Inflammatory macrophage (primary cell): ENCODE data around the gene ITGAE.
"Not testable (repeated sequence)": the region's sequence is repeated elsewhere in the genome, so short reads cannot be mapped to it uniquely, and the experiment has no call there.

Experiments
- DNase-seq, 2 donors: peaks; one replicate each; pipeline ENCODE4 v3.0.0-alpha.2; 2020 to 2022

The ITGAE gene

DNA sequence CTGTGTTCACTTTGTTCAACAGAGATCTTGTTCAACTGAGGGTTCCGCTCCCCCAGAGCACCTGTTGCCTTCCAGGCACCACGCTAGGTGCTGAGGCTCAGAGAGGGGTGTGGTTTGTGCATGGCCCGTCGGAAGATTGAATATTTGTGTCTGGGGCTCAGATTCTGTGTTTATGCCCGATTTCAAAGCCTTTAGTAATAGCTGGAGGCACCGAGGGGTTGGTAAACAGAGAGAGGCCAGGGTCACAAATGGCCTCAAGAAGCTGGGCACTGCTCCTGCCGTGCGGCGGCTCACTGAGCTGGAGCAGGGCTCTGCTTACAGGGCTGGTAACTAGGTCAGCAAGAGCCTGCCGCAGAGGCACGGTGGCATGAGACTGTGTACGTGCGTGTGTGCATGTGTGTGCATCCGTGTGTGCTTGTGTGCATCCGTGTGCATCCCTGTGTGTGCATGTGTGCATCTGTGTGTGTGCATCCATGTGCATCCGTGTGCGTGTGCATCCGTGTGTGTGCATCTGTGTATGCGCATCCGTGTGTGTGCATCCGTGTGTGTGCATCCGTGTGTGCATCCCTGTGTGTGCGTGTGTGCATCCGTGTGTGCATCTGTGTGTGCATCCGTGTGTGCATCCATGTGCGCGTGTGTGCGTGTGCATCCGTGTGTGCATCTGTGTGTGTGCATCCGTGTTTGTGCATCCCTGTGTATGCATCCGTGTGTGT, 5.4 kb downstream of the ITGAE start:
- no peak for DNase-seq

DNA sequence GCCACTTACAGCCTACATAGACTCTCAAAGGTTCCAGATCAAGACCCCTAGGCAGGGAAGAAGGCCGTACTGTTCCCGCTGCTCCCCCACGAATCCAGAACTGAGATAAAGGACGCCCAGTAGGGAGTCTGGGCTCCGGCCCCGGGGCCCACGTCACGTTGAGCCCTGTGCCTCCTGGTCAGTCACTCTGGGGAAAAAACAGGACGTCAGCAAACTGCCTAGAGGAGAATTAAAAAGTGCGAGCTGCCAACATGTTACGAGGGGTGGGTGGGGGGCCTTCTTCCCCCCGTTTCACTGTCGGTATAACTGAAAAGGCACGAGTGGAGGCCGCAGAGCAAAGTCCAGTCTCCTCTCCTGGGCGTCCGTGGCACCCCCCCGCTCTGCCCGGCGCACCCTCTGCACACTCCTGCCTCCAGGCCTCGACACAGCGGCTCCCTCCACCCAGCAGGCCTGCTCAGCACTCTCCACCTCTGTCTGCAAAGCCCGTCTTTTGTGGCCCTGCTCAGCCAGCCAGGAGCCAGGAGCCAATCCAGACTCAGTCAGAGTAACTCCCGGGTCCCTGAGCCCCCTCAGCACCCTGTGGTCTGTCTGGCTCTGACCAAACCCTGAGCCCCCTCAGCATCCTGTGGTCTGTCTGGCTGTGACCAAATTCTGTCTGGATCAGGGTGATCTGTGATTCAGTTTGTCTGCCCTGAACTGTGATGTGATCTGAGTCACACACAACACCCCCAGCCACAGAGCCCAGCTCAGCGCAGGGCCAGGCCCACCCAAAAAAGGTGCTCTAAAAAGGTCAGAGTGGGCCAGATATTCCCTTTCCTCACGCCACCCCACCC, 6.2 kb downstream of the ITGAE start:
- no peak for DNase-seq

- DNase-seq = not testable (repeated sequence)
Observed at GRCh38 chr17:3794152-3794551, 6.8 kb downstream of the ITGAE start.

DNA sequence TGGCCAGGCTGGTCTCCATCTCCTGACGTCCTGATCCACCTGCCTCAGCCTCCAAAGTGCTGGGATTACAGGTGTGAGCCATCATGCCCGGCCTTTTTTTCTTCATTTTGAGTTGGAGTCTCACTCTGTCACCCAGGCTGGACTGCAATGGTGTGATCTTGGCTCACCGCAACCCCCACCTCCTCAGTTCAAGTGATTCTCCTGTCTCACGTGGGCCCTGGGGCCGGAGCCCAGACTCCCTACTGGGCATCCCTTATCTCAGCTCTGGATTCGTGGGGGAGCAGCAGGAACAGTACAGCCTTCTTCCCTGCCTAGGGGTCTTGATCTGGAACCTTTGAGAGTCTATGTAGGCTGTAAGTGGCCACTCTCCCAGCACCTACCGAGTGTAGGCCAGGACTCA, 7.7 kb downstream of the ITGAE start:
- not testable (repeated sequence) for DNase-seq

DNA sequence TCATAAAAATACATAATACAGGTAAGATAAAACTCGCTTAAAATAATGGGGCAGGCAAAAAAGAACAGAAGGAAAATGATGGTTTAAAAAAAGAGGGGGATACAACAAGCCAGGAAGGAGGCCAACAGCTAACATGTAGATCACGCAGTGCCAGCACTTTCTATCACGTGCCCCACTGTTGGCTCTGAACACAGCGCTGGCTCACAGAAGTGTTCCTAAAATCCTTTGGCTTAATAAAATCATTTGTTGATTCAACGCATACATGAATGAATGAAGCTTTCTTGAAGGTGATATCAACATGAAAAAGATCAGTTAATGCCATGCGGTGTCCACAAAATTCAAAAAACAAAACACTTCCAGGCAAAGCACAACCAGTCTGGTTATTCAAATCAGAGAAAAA, 8.5 kb downstream of the ITGAE start:
- DNase-seq = no peak

- DNase-seq = no peak
Observed at GRCh38 chr17:3788200-3788599, 12.8 kb downstream of the ITGAE start.

GRCh38 chr17:3785323-3785722, 15.7 kb downstream of the ITGAE start:
- not testable (repeated sequence) for DNase-seq

- no peak for DNase-seq
Observed at GRCh38 chr17:3782751-3783150, 18.2 kb downstream of the ITGAE start.

DNA sequence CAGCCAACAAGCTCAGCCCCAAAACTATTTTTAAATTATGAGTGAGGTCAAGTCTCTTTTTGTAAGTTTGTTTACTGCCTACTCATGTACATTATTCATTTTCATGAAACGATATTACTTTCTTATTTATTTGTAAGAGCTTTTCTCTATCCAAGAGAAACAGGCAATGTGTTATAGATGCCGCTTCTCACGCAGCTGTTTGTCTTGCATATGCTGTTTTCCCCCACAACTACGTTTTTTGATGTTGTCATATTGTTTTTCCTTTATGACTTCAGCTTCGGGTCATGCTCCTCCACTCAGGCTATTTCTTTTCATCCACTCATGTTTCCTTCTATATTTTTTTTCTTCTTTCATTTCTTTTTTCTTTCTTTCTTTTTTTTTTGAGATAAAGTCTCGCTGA, 20.0 kb downstream of the ITGAE start:
- no peak for DNase-seq

DNA sequence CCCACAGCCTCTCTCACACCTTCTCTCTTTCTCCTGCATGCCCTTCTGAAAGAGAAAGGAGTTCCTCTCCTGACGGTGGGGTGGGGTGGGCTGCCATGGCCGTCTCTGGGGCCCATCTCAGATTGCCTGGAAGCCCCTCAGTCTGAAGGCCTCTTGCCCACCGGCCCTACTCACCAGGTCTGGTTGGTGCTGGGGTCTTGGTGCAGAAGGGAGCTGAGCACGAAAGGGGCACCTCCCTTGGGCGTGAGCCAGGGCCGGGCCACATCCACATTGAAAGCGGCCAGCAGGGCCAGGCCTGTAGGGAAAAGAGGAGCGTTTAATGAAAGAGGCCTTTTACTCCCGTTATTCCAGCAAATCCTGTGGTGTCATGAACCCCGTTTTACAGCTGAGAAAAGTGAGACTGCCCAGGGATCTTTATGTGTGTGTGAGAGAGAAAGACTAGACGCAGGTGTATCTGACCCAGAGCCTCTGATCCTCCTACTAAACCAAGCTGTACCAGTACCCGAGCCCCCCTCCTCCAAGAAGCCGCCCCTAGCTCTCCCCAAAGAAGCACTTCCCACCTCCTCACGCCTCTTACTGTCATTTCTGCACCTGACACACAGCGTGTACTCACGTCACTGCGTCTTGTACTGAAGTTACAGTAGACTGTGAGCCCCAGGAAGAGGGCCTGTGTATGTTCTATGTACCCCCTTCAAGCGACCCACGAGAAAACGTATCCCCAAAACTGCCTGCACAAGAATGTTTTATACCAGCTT, 23.4 kb downstream of the ITGAE start:
- no peak for DNase-seq

GRCh38 chr17:3773966-3774365, 27.0 kb downstream of the ITGAE start:
- DNase-seq = no peak

- DNase-seq = no peak
Observed at GRCh38 chr17:3773511-3773910, 27.5 kb downstream of the ITGAE start.

GRCh38 chr17:3772764-3773163, 28.2 kb downstream of the ITGAE start:
- DNase-seq = no peak

DNA sequence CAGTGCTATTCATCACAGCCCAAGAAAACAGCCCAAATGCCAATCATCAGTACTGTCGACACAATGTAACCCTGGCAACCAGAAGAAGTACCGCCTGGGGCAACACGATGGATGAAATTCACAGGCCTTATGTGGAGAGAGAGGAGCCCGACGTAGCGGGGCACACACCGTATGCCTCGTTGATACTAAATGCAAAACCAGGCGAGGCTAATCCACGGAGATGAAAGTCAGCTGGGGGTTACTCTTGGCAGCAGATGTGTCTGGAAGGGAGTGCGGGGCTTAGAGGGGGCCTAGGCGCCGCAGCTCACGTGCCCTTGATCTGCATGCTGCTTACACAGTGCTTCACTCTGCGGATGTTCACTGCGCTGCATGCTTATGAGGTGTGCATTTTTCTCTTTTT, 29.8 kb downstream of the ITGAE start:
- no peak for DNase-seq

DNA sequence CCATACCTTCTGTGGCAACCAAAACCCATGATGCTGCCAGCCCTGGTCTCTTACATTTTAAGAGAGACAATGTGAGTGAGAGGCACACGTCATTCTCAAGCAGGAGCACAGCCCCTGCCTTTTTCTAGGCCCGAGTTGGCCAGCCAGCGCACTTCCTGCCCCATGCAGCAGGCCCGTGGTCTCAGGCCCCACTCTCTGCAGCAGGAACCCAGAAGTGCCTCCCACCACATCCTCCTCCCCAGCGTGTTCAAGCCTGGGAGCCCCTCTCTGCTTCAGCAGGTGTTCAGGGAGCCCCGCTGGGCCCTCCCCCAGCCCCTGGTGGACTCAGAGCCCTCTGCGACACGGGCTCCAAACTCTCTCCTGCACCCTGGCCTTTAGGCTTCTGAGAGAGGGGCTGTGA, 30.5 kb downstream of the ITGAE start:
- DNase-seq = peak in 1 of 2 donors; percentile 64

- no peak for DNase-seq
Observed at GRCh38 chr17:3768769-3769168, 32.2 kb downstream of the ITGAE start.

- DNase-seq = no peak
Observed at GRCh38 chr17:3768341-3768740, 32.6 kb downstream of the ITGAE start.

GRCh38 chr17:3766779-3767178, 34.2 kb downstream of the ITGAE start:
- DNase-seq = no peak

DNA sequence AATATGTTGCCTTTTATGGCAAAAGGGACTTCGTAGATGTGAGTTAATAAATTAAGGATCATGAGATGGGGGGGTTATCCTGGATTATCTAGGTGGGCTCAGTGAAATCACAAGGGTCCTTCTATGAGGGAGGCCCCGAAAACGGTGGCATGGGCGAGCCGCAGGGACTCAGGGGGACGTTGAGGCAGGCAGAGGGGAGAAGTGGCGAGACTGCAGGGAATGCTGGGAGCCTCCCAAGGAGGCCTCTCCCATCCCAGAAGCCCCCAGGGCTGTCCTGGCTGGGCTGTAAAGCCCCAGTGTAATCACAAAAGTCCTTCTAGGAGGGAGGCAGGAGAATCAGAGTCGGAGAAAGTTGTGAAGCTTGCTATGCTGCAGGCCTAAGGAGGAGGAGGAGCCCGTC, 35.0 kb downstream of the ITGAE start:
- DNase-seq = no peak

GRCh38 chr17:3763777-3764170, 37.2 kb downstream of the ITGAE start:
- DNase-seq = peak in 1 of 2 donors; percentile 62

DNA sequence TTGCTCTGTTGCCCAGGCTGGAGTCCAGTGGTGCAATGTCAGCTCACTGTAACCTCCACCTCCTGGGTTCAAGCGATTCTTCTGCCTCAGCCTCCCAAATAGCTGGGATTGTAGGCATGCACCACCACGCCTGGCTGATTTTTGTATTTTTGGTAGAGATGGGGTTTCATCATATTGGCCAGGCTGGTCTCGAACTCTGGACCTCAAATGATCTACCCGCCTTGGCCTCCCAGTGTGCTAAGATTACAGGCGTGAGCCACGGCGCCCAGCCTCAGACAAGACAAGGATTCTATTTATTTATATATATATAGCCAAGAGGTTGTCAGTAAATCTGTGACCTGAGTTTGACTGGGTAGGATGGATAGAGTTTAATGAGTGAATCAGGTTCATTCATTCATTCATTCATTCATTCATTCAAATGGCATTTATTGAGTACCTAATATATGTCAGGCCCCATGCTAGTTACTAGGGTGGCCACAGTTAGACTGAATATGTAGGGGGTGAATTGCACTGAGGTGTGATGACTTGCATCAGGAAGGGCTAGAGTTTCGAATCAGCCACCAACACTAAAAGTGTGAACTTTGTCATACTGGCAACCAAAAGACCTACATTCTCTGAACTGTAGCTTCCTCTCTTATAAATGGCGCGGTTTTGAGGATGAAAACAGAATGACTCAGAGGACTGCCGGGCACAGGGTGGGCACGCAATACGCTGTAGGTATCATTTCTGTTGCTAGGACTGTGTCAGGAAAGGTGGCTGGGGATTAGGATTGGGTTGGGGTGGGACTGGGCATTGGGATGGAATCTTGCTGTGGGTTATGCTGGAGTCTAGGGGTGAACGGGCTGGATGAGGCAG, 37.8 kb downstream of the ITGAE start:
- peak; percentile 52 to 79 for DNase-seq

- DNase-seq = no peak
Observed at GRCh38 chr17:3761918-3762380, 39.0 kb downstream of the ITGAE start.
